GM21447 (cell line): ENCODE data around the gene LDLRAD3.

Experiments used
- ATAC-seq: cut with Tn5 transposase; IDR thresholded peaks from one replicate; pipeline ENCODE4 v1.9.1; 2021; ENCODE audit not compliant: unreplicated experiment

LDLRAD3 gene

GRCh38 chr11:36195496-36196354 lies 251.9 kb downstream of the LDLRAD3 start:
- ATAC-seq, result no peak

- no peak for ATAC-seq
Measured at GRCh38 chr11:36196411-36196998, 252.6 kb downstream of the LDLRAD3 start.

GRCh38 chr11:36201411-36201810 lies 257.5 kb downstream of the LDLRAD3 start:
- ATAC-seq, result no peak

- no peak for ATAC-seq
Measured at GRCh38 chr11:36205536-36205935, 261.7 kb downstream of the LDLRAD3 start.

GRCh38 chr11:36210529-36210928 lies 266.7 kb downstream of the LDLRAD3 start:
- no peak for ATAC-seq

DNA sequence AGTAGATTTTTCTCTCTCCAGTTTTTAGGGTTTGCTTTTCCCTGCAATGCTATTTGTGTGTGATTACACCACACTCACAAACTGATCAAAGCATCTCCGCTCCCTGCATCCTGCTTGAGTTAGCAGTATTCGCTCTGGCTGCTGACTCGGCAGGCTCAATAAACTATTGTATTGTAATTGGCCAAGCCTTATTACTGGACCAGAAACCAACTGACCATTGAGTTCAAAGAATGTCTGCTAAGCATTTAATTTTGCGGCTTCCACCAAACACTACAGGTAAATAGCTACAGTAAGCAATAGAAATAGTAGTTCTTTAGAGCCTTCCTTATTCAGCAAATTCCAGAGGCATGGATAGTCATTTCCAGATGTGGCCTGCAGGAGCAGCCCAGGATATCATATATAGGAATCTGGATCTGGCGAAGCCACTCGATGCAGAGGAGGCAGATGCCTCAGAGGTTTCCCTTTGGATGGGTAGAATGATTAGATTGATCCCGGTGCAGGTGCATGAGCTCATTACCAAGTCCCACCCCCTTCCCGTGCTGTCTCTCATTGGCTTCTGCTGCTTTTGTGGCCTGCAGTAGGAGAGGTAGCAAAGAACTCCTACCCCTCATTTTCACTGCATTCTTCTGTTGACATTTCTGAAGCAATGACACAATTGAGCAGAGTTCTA lies 268.0 kb downstream of the LDLRAD3 start:
- no peak for ATAC-seq

DNA sequence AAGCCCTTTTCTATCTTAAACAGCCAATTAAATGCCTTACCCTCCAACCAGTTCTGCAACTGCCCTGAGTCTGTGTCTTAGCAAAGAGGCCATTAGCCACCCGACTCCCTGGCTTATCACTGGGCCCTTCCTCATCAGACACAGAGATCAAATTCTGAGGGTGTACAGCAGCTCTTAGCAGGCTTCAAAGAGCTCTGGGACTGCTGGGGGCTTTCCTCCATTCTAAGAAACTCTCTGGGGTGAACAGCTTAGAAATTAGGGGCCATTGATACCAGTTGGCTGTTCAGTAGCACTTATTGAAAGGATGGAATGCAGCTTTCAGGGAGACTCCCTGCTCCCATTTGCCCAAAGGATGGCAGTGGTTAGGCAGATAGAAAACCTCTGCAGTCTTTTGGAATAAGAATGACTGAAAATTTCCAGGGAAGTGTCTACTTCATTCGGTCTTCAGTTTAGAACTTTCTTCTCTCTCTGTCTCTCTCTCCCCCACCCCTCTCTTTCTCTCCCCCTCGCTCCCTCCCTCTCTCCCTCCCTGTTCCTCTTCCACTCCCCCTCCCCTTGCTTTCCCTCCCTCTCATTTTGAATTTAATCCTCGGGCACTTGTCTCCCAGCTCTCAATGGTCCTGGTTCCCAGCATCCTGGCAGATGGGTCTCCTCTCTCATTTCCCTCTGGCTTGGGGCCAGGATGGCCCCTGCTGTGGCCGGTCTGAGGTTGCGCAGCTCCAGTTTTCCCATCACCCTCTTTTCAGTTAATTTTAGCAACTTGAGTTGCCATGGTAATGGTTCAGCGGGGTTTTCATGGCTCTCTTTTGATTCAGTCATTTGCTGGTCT lies 268.9 kb downstream of the LDLRAD3 start:
- no peak for ATAC-seq

DNA sequence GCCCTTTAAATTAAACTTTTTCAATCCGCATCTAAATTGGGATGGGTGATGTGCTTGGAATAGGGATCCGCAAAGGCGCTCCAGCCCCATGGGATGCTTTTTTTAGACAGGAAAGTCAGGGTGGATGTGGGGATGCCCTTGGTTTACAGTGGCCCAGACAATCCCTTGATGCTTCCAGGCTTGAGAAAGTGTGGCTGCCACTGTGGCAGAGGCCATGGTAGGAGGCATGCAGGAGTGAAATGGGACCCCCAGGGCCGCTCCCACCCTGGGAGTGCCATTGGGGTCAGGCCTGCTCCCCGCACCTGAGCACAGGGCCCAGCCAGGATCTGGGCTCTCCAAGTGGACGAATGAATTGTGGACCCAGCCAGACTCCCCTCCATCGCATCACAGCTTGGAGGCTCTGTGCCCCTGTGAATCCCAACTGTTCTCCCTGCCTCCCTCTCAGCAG lies 269.6 kb downstream of the LDLRAD3 start:
- ATAC-seq, result no peak

- no peak for ATAC-seq
Measured at GRCh38 chr11:36214480-36214879, 270.6 kb downstream of the LDLRAD3 start.

DNA sequence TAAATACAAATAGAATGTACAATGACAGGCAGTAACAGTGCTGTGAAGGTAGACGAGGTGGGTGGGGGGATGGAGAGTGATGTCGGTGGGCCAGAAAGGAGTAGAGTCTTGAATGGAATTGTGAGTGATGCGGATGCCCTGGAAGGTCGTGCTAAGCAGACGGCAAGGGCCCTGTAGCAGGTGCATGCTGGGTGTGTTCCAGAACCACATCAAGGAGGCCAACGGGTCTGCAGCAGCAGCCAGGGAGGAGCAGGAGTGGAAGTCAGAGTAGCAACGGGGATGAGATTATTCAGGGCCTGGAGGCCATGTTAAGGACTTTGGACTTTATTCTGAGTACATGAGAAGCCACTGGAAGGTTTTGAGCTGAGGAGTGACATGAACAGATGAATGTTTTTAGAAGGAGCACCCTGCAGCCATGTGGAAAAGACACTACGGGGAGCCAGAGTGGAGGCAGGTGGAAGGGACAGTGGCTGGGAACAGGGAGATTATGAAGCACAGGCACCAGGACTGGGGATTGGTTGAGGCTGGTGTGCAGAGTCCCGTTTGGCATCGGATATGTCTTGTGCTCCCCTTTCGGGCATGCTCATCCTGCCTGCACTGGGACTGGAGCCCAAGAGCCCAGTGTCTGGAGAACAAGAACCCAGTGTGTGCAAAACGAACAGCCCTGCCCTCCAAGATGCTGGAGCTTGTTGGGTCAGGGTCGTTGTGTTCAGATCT lies 271.3 kb downstream of the LDLRAD3 start:
- no peak for ATAC-seq

GRCh38 chr11:36215693-36216060 lies 271.8 kb downstream of the LDLRAD3 start:
- ATAC-seq, result no peak

- no peak for ATAC-seq
Measured at GRCh38 chr11:36216061-36216615, 272.3 kb downstream of the LDLRAD3 start.

GRCh38 chr11:36218283-36218921 lies 274.5 kb downstream of the LDLRAD3 start:
- ATAC-seq, result no peak

DNA sequence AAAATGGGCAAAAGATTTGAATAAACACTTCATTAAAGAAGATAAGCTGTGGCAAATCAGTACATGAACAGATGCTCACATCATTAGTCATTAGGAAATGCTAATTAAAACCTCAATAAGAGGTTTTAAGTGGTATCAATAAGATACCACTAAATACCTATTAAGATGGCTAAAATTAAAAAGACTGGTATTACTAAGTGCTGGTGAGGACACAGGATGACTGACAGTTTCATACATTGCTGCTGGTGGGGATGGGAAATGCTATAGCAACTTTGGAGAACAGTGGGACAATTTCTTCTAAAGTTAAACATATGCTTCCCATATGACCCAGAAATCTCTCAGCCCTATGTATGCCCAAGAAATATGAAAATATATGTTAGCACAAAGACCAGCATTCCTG lies 276.1 kb downstream of the LDLRAD3 start:
- ATAC-seq, result no peak

- no peak for ATAC-seq
Measured at GRCh38 chr11:36222831-36223635, 279.2 kb downstream of the LDLRAD3 start.

GRCh38 chr11:36224209-36224882 lies 280.5 kb downstream of the LDLRAD3 start:
- no peak for ATAC-seq

DNA sequence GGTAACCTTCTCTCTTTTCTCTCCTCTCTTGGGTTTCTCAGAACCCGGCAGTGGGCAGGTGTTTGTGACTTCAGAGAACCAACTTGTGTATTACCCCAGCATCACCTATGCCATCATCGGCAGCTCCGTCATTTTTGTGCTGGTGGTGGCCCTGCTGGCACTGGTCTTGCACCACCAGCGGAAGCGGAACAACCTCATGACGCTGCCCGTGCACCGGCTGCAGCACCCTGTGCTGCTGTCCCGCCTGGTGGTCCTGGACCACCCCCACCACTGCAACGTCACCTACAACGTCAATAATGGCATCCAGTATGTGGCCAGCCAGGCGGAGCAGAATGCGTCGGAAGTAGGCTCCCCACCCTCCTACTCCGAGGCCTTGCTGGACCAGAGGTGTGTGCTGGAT lies 283.2 kb downstream of the LDLRAD3 start:
- no peak for ATAC-seq

- ATAC-seq, result no peak
Measured at GRCh38 chr11:36228689-36229088, 284.8 kb downstream of the LDLRAD3 start.
